ENCODE measurements around the gene QRSL1. TPM values are rescaled to one million over a fixed set of nuclear protein-coding genes. Genes with fewer than 3 reads are reported as not detected.
"Not testable (repeated sequence)": the region's sequence is repeated elsewhere in the genome, so short reads cannot be mapped to it uniquely, and the experiment has no call there.

Gene QRSL1
- total and polyA plus RNA-seq, 2 donors (not counting 1 experiment from before 2014, with no cell fraction given), result 8.2 to 15.2 TPM

- no peaks in the 10 kb centered on the region for H3K4me1 ChIP-seq (ENCODE audit: control insufficient read depth, extremely low read depth, insufficient read depth, low read length)
- H3K4me3 ChIP-seq (replicated peaks in 1 of 4; ENCODE audit: control extremely low read depth in 1 of 4, insufficient read depth in 1 of 4, low read depth in 3 of 4, low read length in 4 of 4), result no peak overlapping the region
- H3K36me3 ChIP-seq (ENCODE audit: control insufficient read depth, insufficient read depth, low read length), result no peaks in the 10 kb centered on the region
- no peaks in the 10 kb centered on the region for H3K9me3 ChIP-seq (ENCODE audit: control insufficient read depth, insufficient read depth, low read depth, low read length)
- no peak for TF ChIP-seq EZH2 (IDR thresholded peaks at IDR 0.05; ENCODE audit: low read length, missing control alignments)
- TF ChIP-seq CTCF (conservative IDR thresholded peaks at IDR 0.05 in 1 of 2, IDR thresholded peaks at IDR 0.05 in 1 of 2; ENCODE audit: low read depth in 1 of 2, low read length in 2 of 2), result no peak
- H3K27ac ChIP-seq (ENCODE audit: insufficient read depth, low read length), result no peak overlapping the region
- no peak overlapping the region for H3K4me2 ChIP-seq (ENCODE audit: extremely low read depth, insufficient read depth, low read length)
- H3K79me2 ChIP-seq (ENCODE audit: control insufficient read depth, insufficient read depth, low read length), result no peaks in the 10 kb centered on the region
- no peak for DNase-seq (ENCODE audit: low read depth in 2 of 2)
- H3K9ac ChIP-seq (ENCODE audit: insufficient read depth, low read length), result no peak overlapping the region
- no peaks in the 10 kb centered on the region for H3K27me3 ChIP-seq (ENCODE audit: control insufficient read depth, insufficient read depth, low read length)
- no peak overlapping the region for H2AFZ ChIP-seq (ENCODE audit: low read length)
- no peaks in the 10 kb centered on the region for H4K20me1 ChIP-seq (ENCODE audit: control insufficient read depth, extremely low read depth, insufficient read depth, low read length)
Observed at GRCh38 chr6:106622412-106622811, 7.0 kb upstream of the QRSL1 start.

- H3K79me2 ChIP-seq (ENCODE audit: control insufficient read depth, insufficient read depth, low read length), result no peaks in the 10 kb centered on the region
- no peaks in the 10 kb centered on the region for H3K27me3 ChIP-seq (ENCODE audit: control insufficient read depth, insufficient read depth, low read length)
- no peak for DNase-seq (ENCODE audit: low read depth in 2 of 2)
- H3K4me2 ChIP-seq (ENCODE audit: extremely low read depth, insufficient read depth, low read length), result no peak overlapping the region
- H3K36me3 ChIP-seq (ENCODE audit: control insufficient read depth, insufficient read depth, low read length), result no peaks in the 10 kb centered on the region
- no peaks in the 10 kb centered on the region for H3K4me1 ChIP-seq (ENCODE audit: control insufficient read depth, extremely low read depth, insufficient read depth, low read length)
- TF ChIP-seq CTCF (conservative IDR thresholded peaks at IDR 0.05 in 1 of 2, IDR thresholded peaks at IDR 0.05 in 1 of 2; ENCODE audit: low read depth in 1 of 2, low read length in 2 of 2), result no peak
- TF ChIP-seq EZH2 (IDR thresholded peaks at IDR 0.05; ENCODE audit: low read length, missing control alignments), result no peak
- no peak overlapping the region for H3K4me3 ChIP-seq (replicated peaks in 1 of 4; ENCODE audit: control extremely low read depth in 1 of 4, insufficient read depth in 1 of 4, low read depth in 3 of 4, low read length in 4 of 4)
- H2AFZ ChIP-seq (ENCODE audit: low read length), result no peak overlapping the region
- H3K27ac ChIP-seq (ENCODE audit: insufficient read depth, low read length), result no peak overlapping the region
- H3K9ac ChIP-seq (ENCODE audit: insufficient read depth, low read length), result no peak overlapping the region
- no peaks in the 10 kb centered on the region for H3K9me3 ChIP-seq (ENCODE audit: control insufficient read depth, insufficient read depth, low read depth, low read length)
- H4K20me1 ChIP-seq (ENCODE audit: control insufficient read depth, extremely low read depth, insufficient read depth, low read length), result no peaks in the 10 kb centered on the region
Observed at GRCh38 chr6:106623039-106623438, 6.3 kb upstream of the QRSL1 start.

GRCh38 chr6:106626485-106626884 lies 2.9 kb upstream of the QRSL1 start:
- TF ChIP-seq CTCF (conservative IDR thresholded peaks at IDR 0.05 in 1 of 2, IDR thresholded peaks at IDR 0.05 in 1 of 2; ENCODE audit: low read depth in 1 of 2, low read length in 2 of 2) (no peak), EZH2 (IDR thresholded peaks at IDR 0.05; ENCODE audit: low read length, missing control alignments) (no peak)
- no peak overlapping the region for H2AFZ ChIP-seq (ENCODE audit: low read length)
- H3K27ac ChIP-seq (ENCODE audit: insufficient read depth, low read length), result no peak overlapping the region
- H3K79me2 ChIP-seq (ENCODE audit: control insufficient read depth, insufficient read depth, low read length), result peaks cover 14% of the 10 kb centered on the region
- H3K9me3 ChIP-seq (ENCODE audit: control insufficient read depth, insufficient read depth, low read depth, low read length), result no peaks in the 10 kb centered on the region
- peaks cover 3% of the 10 kb centered on the region for H3K4me1 ChIP-seq (ENCODE audit: control insufficient read depth, extremely low read depth, insufficient read depth, low read length)
- H3K4me2 ChIP-seq (ENCODE audit: extremely low read depth, insufficient read depth, low read length), result no peak overlapping the region
- H3K9ac ChIP-seq (ENCODE audit: insufficient read depth, low read length), result no peak overlapping the region
- H3K27me3 ChIP-seq (ENCODE audit: control insufficient read depth, insufficient read depth, low read length), result no peaks in the 10 kb centered on the region
- no peaks in the 10 kb centered on the region for H3K36me3 ChIP-seq (ENCODE audit: control insufficient read depth, insufficient read depth, low read length)
- H3K4me3 ChIP-seq (replicated peaks in 1 of 4; ENCODE audit: control extremely low read depth in 1 of 4, insufficient read depth in 1 of 4, low read depth in 3 of 4, low read length in 4 of 4), result no peak overlapping the region
- H4K20me1 ChIP-seq (ENCODE audit: control insufficient read depth, extremely low read depth, insufficient read depth, low read length), result no peaks in the 10 kb centered on the region
- DNase-seq (ENCODE audit: low read depth in 2 of 2), result no peak

GRCh38 chr6:106627760-106628159 lies 1.6 kb upstream of the QRSL1 start:
- H3K9me3 ChIP-seq (ENCODE audit: control insufficient read depth, insufficient read depth, low read depth, low read length); H3K4me3 ChIP-seq (replicated peaks in 1 of 4; ENCODE audit: control extremely low read depth in 1 of 4, insufficient read depth in 1 of 4, low read depth in 3 of 4, low read length in 4 of 4); H3K4me1 ChIP-seq (ENCODE audit: control insufficient read depth, extremely low read depth, insufficient read depth, low read length); H2AFZ ChIP-seq (ENCODE audit: low read length); H3K4me2 ChIP-seq (ENCODE audit: extremely low read depth, insufficient read depth, low read length); H4K20me1 ChIP-seq (ENCODE audit: control insufficient read depth, extremely low read depth, insufficient read depth, low read length); H3K9ac ChIP-seq (ENCODE audit: insufficient read depth, low read length); DNase-seq (ENCODE audit: low read depth in 2 of 2); H3K27me3 ChIP-seq (ENCODE audit: control insufficient read depth, insufficient read depth, low read length); H3K36me3 ChIP-seq (ENCODE audit: control insufficient read depth, insufficient read depth, low read length); H3K27ac ChIP-seq (ENCODE audit: insufficient read depth, low read length): not testable (repeated sequence)
- H3K79me2 ChIP-seq (ENCODE audit: control insufficient read depth, insufficient read depth, low read length), result peaks cover 22% of the 10 kb centered on the region
